Measurements from ENCODE around the gene KAT6B. TPM values are rescaled to one million over a fixed set of nuclear protein-coding genes. Genes with fewer than 3 reads are reported as not detected.

KAT6B gene
- total and polyA plus RNA-seq, 4 donors = 5.0 to 161 (median 21.0) TPM

- Histone ChIP-seq H3K4me1 (ENCODE audit: control insufficient read depth in 5 of 5, insufficient read depth in 5 of 5, low read length in 5 of 5) (peaks cover 0 to 21% (median 6%) of the 10 kb centered on the region in 5 donors), H3K4me3 (no peak overlapping the region), H3K27me3 (ENCODE audit: control insufficient read depth in 3 of 3, insufficient read depth in 3 of 3, low read length in 2 of 3) (no peaks in the 10 kb centered on the region), H3K27ac (ENCODE audit: low read depth in 1 of 2, low read length in 1 of 2) (no peak overlapping the region), H3K36me3 (ENCODE audit: control insufficient read depth in 4 of 4, insufficient read depth in 4 of 4, low read length in 4 of 4) (no peaks in the 10 kb centered on the region), H3K9ac (ENCODE audit: insufficient read depth in 1 of 2, low read length in 2 of 2) (no peak overlapping the region), H3K9me3 (ENCODE audit: control insufficient read depth in 4 of 4, insufficient read depth in 3 of 4, low read length in 3 of 4) (no peaks in the 10 kb centered on the region)
- TF ChIP-seq CTCF (IDR thresholded peaks at IDR 0.05; ENCODE audit: control extremely low read depth, extremely low read depth) = no peak
- ATAC-seq (ENCODE audit: insufficient read depth, low FRiP score) = no peak
- 84 to 90% methylated on average over 3 of the region's 3 CpGs for WGBS, 2 donors
- DNase-seq = no peak
Observed at GRCh38 chr10:74867351-74867750, 41.0 kb downstream of the KAT6B start.

GRCh38 chr10:74868392-74868977 is 42.1 kb downstream of the KAT6B start:
- DNase-seq (no peak), ATAC-seq (ENCODE audit: insufficient read depth, low FRiP score) (no peak)
- Histone ChIP-seq H3K9ac (ENCODE audit: insufficient read depth in 1 of 2, low read length in 2 of 2) (no peak overlapping the region), H3K4me1 (ENCODE audit: control insufficient read depth in 5 of 5, insufficient read depth in 5 of 5, low read length in 5 of 5) (peaks cover 0 to 21% (median 5%) of the 10 kb centered on the region in 5 donors), H3K27ac (ENCODE audit: low read depth in 1 of 2, low read length in 1 of 2) (no peak overlapping the region), H3K4me3 (no peak overlapping the region), H3K27me3 (ENCODE audit: control insufficient read depth in 3 of 3, insufficient read depth in 3 of 3, low read length in 2 of 3) (no peaks in the 10 kb centered on the region), H3K9me3 (ENCODE audit: control insufficient read depth in 4 of 4, insufficient read depth in 3 of 4, low read length in 3 of 4) (no peaks in the 10 kb centered on the region), H3K36me3 (ENCODE audit: control insufficient read depth in 4 of 4, insufficient read depth in 4 of 4, low read length in 4 of 4) (no peaks in the 10 kb centered on the region)
- no peak for TF ChIP-seq CTCF (IDR thresholded peaks at IDR 0.05; ENCODE audit: control extremely low read depth, extremely low read depth)
- WGBS, 2 donors = 90 to 96% methylated on average over 3 of the region's 3 CpGs

GRCh38 chr10:74869635-74870034 is 43.2 kb downstream of the KAT6B start:
- ATAC-seq (ENCODE audit: insufficient read depth, low FRiP score) = no peak
- H3K9me3 ChIP-seq (ENCODE audit: control insufficient read depth in 4 of 4, insufficient read depth in 3 of 4, low read length in 3 of 4) = no peaks in the 10 kb centered on the region
- H3K9ac ChIP-seq (ENCODE audit: insufficient read depth in 1 of 2, low read length in 2 of 2) = no peak overlapping the region
- H3K27ac ChIP-seq (ENCODE audit: low read depth in 1 of 2, low read length in 1 of 2) = no peak overlapping the region
- TF ChIP-seq CTCF (IDR thresholded peaks at IDR 0.05; ENCODE audit: control extremely low read depth, extremely low read depth) = no peak
- 83 to 86% methylated on average over 2 of the region's 2 CpGs for WGBS, 2 donors
- H3K27me3 ChIP-seq (ENCODE audit: control insufficient read depth in 3 of 3, insufficient read depth in 3 of 3, low read length in 2 of 3) = no peaks in the 10 kb centered on the region
- peaks cover 3 to 31% (median 9%) of the 10 kb centered on the region in 5 donors for H3K4me1 ChIP-seq (ENCODE audit: control insufficient read depth in 5 of 5, insufficient read depth in 5 of 5, low read length in 5 of 5)
- DNase-seq = no peak
- H3K36me3 ChIP-seq (ENCODE audit: control insufficient read depth in 4 of 4, insufficient read depth in 4 of 4, low read length in 4 of 4) = no peaks in the 10 kb centered on the region
- H3K4me3 ChIP-seq = no peak overlapping the region

GRCh38 chr10:74870191-74870590 is 43.8 kb downstream of the KAT6B start:
- Histone ChIP-seq H3K9ac (ENCODE audit: insufficient read depth in 1 of 2, low read length in 2 of 2) (no peak overlapping the region), H3K4me1 (ENCODE audit: control insufficient read depth in 5 of 5, insufficient read depth in 5 of 5, low read length in 5 of 5) (peaks cover 3 to 33% (median 9%) of the 10 kb centered on the region in 5 donors), H3K36me3 (ENCODE audit: control insufficient read depth in 4 of 4, insufficient read depth in 4 of 4, low read length in 4 of 4) (no peaks in the 10 kb centered on the region), H3K27me3 (ENCODE audit: control insufficient read depth in 3 of 3, insufficient read depth in 3 of 3, low read length in 2 of 3) (no peaks in the 10 kb centered on the region), H3K9me3 (ENCODE audit: control insufficient read depth in 4 of 4, insufficient read depth in 3 of 4, low read length in 3 of 4) (no peaks in the 10 kb centered on the region), H3K27ac (ENCODE audit: low read depth in 1 of 2, low read length in 1 of 2) (no peak overlapping the region), H3K4me3 (no peak overlapping the region)
- no peak for TF ChIP-seq CTCF (IDR thresholded peaks at IDR 0.05; ENCODE audit: control extremely low read depth, extremely low read depth)
- WGBS, 2 donors = 92 to 95% methylated on average over 1 of the region's 1 CpG
- DNase-seq (no peak), ATAC-seq (ENCODE audit: insufficient read depth, low FRiP score) (no peak)

All from lung (tissue), 12 donors.